HG02623 (cell line): ENCODE data around the gene TMEM87A.

Source experiments
- ATAC-seq: cut with Tn5 transposase; IDR thresholded peaks from one replicate; pipeline ENCODE4 v1.9.1; 2021; ENCODE audit warnings: moderate library complexity; ENCODE audit not compliant: unreplicated experiment

The TMEM87A gene

GRCh38 chr15:42166225-42166940, 106.8 kb downstream of the TMEM87A start:
- no peak for ATAC-seq

- ATAC-seq, result no peak
Observed at GRCh38 chr15:42165106-42165505, 108.1 kb downstream of the TMEM87A start.

- ATAC-seq, result no peak
Observed at GRCh38 chr15:42163947-42164550, 109.2 kb downstream of the TMEM87A start.

GRCh38 chr15:42163291-42163690, 109.9 kb downstream of the TMEM87A start:
- ATAC-seq, result no peak
